Coronary artery (tissue), 2 donors: ENCODE measurements around the gene PTPN22.

ENCODE experiments used
- DNase-seq: peaks from one replicate; pipeline ENCODE4 v3.0.0-alpha.2; 2017; ENCODE audit warnings: low spot score
- H3K27ac ChIP-seq, 2 donors: fragments of 200-600 bp; sonication (generic); one replicate each; pipeline ENCODE4 v1.5.1; 2016 to 2019
- H3K4me3 ChIP-seq: fragments of 200-600 bp; sonication (generic); 2 replicates; pipeline ENCODE4 v1.5.1; 2016; ENCODE audit warnings: mild to moderate bottlenecking, moderate library complexity
- TF ChIP-seq, protein P1 (sequence below): fragments of 200-600 bp; sonication (generic); IDR thresholded peaks from one replicate; pipeline ENCODE4 v1.5.1; 2019; ENCODE audit warnings: antibody characterized with exemption

PTPN22 gene

DNA sequence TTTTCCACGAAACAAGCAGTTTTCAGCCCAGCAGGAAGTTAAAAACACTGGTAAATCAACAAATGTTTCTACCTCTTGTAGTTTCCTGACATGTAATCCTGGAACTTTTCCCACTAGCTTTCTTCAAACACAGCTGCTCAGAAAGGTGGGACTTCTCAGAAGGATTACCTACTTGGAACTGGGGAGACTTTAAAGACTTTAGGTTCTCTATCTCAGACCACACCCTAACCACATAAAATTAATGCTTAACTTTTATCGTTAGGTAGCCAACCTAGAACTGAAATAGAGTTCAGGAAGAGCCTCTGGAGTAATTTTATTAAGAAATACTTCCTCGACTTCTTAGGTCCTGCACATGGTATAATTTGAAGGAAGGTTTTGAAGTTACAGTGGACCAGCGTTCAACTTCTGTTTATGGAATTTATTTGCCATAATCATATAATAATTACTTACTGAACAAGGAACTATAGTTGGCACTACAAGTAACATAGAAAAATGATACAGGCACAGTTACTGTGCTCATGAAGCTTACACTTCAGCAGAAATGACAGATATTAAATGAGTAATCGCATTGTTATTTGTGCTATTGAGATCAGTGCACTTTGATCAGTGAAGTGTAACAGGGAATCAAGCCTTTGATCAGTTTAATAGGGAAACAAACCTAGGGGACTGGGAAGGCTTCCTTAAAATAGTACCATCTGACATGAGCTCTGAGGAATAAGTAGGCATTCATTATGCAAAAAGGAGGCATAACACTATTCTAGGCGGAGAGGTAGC is 16.1 kb upstream of the PTPN22 start, which contains the start of gene BCL2L15:
Gene BCL2L15 (minus strand): TSS at position 180 of the 774 bp plus-strand sequence. CDS start 206 bp downstream, outside the sequence.
- TF ChIP-seq, protein P1, sequence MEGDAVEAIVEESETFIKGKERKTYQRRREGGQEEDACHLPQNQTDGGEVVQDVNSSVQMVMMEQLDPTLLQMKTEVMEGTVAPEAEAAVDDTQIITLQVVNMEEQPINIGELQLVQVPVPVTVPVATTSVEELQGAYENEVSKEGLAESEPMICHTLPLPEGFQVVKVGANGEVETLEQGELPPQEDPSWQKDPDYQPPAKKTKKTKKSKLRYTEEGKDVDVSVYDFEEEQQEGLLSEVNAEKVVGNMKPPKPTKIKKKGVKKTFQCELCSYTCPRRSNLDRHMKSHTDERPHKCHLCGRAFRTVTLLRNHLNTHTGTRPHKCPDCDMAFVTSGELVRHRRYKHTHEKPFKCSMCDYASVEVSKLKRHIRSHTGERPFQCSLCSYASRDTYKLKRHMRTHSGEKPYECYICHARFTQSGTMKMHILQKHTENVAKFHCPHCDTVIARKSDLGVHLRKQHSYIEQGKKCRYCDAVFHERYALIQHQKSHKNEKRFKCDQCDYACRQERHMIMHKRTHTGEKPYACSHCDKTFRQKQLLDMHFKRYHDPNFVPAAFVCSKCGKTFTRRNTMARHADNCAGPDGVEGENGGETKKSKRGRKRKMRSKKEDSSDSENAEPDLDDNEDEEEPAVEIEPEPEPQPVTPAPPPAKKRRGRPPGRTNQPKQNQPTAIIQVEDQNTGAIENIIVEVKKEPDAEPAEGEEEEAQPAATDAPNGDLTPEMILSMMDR = no peak
- no peak for DNase-seq
- Histone ChIP-seq H3K4me3 (no peak within 1 kb of the TSS), H3K27ac (no peak within 1 kb of the TSS)

GRCh38 chr1:113886417-113887401 is 15.2 kb upstream of the PTPN22 start:
- no peak overlapping the region for H3K4me3 ChIP-seq
- no peak for DNase-seq
- TF ChIP-seq, protein P1 = no peak
- no peak overlapping the region for H3K27ac ChIP-seq

- DNase-seq = no peak
These were observed 10.1 kb upstream of the PTPN22 start for GRCh38 chr1:113881661-113882060.

GRCh38 chr1:113879739-113880038 is 8.2 kb upstream of the PTPN22 start:
- Histone ChIP-seq H3K4me3 (no peak overlapping the region), H3K27ac (no peak overlapping the region)
- TF ChIP-seq, protein P1 = no peak
- DNase-seq = no peak

More at GRCh38 chr1:113881661-113882060, 10.1 kb upstream of the PTPN22 start:
- Histone ChIP-seq H3K27ac (no peak overlapping the region), H3K4me3 (no peak overlapping the region)
- TF ChIP-seq, protein P1 = no peak

GRCh38 chr1:113876176-113876575 is 4.7 kb upstream of the PTPN22 start:
- Histone ChIP-seq H3K4me3 (no peak overlapping the region), H3K27ac (no peak overlapping the region)
- no peak for DNase-seq
- TF ChIP-seq, protein P1 = no peak

- TF ChIP-seq, protein P1 = no peak
- H3K4me3 ChIP-seq = no peak overlapping the region
- H3K27ac ChIP-seq = no peak overlapping the region
- DNase-seq = no peak
These were observed 4.2 kb upstream of the PTPN22 start for GRCh38 chr1:113875714-113876113.
